Fibroblast of skin of abdomen (primary cell): ENCODE measurements around the gene LRRFIP2.
"Not testable (repeated sequence)": the region's sequence is repeated elsewhere in the genome, so short reads cannot be mapped to it uniquely, and the experiment has no call there.

ENCODE experiments used
- DNase-seq: peaks from one replicate; pipeline ENCODE4 v3.0.0-alpha.2; 2013

Gene LRRFIP2

DNA sequence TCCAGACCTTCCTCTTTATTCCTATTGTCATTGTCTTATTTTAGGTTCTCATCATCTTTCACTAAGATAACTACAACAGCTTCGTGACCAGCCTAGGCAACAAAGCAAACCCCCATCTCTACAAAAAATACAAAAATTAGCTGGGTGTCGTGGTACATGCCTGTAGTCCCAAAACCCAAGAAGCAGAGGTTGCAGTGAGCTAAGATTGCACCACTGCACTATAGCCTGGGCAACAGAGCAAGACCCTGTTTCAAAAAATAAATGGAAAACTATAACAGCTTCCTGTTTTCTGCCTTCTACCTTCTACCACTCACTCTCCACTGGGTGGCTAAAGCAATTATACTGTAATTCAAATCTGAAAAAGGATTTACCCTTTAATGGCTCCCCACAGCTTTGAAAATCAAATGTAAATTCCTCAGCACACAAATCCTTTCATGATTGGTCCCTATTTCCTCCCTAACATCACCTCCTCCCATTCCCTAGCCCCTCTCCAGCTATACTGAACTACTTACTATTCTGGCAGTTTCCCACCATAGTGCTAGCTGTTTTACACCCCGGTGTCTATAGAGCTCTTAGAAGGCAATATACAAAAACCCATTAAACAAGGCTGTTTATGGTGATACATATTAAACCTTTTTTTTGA is 33.4 kb downstream of the LRRFIP2 start:
- DNase-seq: no peak

DNA sequence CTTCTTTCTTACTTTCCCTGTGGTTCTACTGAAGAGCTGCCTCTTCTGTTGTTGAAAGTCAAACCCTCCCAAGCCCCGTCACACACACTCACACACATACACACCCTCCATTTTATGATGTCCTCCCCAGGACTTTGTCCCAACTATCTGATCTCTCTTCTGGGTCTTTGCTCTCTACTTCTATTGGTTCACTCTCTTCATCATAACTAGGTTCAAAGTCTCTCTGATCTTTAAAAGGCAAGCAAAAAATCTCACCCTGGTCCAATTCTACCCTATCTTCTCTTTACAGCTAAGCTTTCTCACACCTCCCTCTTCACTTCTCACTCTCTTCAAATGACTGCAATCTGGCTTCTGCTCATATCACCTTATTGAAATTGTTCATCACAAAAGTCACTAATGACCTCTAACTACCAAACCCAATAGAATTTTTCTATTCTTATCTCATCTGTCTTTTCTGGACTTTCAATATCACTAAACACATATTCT is 34.8 kb downstream of the LRRFIP2 start:
- no peak for DNase-seq

DNA sequence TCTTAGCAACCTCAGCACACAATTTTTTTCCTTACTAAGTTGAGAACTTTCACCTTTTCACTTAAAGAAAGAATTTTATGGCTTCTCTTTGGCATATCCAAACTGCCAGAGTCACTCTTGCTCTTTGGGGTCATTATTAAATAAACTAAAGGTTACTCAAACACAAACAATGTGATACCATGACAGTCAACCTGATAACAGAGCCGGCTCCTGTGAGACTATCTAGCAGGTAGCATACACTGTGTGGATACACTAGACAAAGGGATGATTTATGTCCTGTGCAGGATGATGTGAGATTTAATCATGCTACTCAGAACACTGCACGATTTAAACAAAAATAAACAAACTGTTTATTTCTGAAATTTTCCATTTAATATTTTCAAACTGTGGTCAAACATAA is 35.6 kb downstream of the LRRFIP2 start:
- no peak for DNase-seq

DNA sequence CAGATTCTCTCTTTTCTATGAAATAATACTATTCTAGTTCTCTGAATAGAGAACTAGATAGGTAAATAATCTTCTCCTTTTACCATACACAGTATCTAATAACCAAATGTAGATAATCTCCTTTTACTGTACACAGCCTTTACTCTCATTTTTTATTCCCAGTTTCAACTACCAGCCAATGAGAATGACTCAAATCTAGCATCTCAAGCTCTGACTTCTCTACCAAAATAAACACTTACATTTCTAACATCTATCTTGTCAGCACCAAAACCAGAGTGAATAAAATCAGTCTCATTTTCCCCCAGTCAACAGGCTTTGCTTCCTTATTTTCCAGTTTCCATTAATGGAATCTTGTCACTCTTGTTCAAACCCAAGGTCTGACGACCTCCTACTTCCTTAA is 36.9 kb downstream of the LRRFIP2 start:
- peak; percentile 23 for DNase-seq

DNA sequence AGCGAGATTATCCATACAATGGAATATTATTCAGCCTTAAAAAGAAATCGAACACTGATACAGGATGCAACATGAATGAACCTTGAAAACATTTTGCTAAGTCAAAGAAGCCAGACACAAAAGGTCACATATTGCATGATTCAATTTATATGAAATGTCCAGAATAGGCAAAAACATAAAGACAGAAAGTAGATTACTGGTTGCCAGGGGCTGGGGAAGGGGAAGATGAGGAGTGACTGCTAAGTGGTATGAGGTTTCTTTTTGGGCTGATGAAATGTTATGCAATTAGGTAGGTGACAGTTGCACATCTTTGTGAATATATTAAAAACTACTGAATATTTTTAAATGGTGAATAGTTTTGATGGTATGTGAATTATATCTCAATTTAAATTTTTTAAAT is 38.3 kb downstream of the LRRFIP2 start:
- peak; percentile 67 for DNase-seq

DNA sequence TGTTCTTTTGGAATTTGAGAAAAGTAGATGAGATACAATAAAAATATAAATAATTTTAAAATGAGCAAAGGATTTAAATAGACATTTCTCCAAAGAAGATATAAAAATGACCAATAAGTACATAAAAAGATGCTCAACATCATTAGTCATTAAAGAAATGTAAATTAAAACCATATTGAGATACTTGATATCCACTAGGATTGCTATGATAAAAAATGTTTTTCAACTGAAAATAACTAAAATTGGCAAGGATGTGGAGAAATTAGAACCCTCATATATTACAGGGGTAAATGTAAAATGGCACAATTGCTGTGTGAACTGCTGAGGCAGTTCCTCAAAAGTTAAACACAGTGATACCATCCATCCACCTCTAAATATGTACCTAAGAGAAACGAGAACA is 38.8 kb downstream of the LRRFIP2 start:
- DNase-seq: peak; percentile 23

DNA sequence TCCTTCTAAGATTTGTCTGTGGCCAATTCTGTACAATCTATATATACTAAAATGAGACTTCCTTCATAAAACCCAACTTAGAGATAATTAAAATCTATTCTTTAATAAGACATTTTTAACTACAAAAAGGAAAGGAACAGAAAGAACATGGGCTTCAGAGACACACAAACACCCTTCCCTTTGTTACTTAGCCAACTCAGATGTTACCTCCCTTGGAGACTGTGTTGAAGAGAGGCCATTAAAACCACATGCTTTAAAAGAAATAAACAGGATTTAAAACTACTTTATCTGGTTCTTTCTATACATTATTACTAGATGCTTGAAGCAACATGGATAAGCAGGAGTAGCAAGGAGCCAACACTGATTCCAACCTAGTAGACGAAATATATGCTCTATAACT is 42.0 kb downstream of the LRRFIP2 start:
- DNase-seq: no peak

DNA sequence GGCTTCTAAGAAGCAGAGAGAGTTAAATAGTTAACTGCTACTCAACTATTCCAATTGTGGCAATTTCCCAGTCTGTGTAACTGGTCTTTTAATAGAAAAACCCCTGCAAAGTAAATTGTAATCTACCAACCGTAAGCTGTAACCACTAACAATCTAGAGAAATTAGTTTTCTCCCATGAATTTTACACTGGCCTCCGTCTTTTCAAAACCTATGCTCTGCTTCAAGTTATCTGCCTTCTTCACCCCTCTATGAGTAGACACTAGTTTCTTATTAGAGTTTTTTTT is 42.6 kb downstream of the LRRFIP2 start:
- no peak for DNase-seq

DNA sequence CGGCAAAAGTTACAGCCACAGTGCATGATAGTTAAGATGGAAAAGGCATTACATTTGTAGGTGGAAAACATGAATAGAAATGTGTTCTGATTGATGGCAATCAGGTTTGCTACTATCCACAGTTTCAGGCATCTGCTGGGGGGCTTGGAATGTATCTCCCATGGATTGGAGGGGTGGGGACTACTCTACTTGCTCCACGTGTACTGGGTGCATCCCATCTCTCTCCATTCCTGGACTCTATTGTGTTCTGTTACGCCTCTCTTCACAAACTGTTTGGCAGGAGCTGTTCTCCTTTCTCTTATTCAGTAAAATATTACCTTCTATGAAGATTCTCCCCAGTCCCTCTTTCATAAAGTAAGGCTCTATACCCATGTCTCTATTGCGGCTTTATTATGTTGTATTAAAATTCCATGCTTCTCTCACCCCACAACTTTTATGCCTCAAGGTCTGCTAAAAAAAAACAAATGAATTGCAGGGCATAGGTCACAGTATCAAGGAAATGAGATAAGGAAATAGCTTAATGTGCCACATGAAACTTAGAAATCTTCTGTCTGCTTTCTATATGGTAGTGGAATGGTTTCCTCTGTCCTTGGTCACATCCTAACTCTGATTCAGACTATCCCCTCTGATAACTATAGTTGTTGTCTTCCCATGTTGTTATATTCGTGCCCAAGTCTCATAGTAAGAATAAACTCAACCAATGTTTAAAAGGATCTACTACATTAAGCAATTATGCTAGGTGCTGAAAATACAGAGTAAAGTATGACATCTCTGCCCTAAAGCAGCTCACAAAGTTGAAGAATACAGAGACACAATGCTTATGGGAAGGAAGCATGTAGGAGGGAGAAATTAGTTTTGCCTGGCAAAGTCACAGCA is 43.2 kb downstream of the LRRFIP2 start:
- no peak for DNase-seq

DNA sequence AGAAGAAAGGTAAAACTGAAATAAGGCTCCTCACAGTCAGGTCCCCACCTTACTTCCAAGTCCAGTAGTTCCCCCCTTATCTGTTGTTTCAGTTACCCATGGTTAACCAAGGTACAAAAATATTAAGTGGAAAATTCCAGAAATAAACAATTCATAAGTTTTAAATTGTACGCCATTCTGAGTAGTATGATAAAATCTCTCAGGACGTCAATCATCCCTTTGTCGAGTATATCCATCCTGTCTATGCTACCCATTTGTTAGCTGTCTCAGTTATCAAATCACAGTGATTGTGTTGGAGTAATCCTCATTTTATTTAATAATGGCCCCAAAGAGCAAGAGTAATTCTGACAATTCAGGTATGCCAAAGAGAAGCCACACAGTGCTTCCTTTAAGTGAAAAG is 43.9 kb downstream of the LRRFIP2 start:
- no peak for DNase-seq

DNA sequence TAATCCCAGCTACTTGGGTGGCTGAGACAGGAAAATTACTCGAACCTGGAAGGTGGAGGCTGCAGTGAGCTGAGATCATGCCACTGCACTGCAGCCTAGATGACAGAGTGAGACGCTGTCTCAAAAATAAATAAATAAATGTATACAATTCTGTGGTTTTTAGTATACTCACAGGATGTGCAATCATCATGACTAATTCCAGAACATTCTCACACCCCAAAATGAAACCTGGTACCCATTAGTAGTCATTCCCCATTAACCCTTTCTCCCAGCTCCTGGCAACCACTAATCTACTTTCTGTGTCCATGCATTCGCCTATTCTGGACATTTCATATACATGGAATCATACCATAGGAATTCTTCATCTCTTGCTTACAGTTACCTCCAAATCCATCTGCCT is 44.5 kb downstream of the LRRFIP2 start:
- DNase-seq: peak; percentile 91

DNA sequence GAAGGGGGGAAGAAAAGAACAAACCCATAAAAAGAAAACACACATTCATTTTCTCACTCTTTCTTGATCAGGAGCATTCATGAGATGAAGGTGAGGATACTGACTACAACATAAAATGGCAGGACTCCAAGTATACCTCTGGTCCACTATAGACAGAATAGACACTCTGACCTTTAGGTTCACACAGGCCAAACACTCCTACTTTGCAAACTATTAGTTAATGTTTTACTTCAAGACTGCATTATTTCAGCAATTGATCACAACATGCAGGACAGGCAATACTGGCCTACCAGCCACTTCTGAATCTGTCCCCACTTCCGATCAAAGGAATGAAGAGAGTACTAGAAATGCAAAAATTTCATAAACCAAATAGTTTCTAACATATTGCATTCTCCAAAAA is 47.0 kb downstream of the LRRFIP2 start:
- DNase-seq: no peak

DNA sequence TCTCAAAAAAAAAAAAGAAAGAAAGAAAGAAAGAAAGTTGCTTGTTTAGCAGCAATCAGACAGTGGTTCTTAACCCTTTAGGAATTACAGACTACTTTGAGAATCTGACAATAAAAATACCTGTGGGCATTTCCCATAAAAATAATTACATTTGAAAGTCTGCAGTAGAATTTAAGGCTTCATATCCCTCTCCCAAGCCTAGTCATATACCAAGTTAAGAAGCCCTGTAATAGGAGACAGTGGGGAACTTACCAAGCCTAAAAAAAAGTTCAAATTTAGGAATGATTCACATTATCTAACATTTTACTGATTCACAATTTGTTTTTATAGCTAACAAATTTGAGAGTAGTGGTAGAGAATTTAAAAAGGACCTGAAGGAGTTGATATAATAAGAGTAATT is 47.5 kb downstream of the LRRFIP2 start:
- DNase-seq: no peak

DNA sequence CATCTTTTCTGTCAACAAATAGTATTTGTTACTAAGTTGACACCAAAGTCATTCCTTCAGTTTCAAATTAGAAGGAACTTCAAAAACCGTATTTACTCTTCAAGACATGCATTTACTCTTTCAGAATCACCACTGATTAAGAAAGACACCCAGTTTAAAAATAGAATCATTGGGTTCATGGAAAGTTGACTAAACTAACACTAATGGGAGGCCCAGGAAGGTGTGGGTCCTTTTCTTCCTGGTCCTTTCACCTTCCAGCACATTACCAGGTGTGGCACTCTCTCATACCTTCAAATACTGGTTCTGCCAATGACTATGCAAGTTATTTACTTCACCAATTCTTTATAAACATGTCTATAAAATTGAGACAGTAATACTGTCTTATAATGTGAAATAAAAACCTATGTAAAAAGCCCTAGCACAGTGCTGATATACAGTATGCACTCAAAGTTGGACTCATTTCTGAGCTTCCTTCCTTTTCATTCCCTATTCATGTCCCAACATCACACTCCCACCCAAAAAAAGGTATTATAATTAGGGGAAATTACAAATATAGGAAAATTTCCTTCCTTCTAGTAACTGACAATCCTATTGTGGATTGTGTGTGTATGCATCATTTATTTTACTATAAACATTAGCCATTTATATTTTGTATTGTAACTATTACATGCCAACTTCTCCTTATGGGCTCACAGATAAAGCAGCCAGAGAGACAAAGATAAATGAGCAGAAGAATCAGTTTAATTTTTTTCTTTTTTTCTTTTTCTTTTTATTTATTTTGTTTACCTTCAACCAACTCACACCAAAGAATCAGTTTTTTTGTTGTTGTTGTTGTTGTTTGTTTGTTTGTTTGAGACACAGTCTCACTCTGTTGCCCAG is 48.9 kb downstream of the LRRFIP2 start:
- no peak for DNase-seq

DNA sequence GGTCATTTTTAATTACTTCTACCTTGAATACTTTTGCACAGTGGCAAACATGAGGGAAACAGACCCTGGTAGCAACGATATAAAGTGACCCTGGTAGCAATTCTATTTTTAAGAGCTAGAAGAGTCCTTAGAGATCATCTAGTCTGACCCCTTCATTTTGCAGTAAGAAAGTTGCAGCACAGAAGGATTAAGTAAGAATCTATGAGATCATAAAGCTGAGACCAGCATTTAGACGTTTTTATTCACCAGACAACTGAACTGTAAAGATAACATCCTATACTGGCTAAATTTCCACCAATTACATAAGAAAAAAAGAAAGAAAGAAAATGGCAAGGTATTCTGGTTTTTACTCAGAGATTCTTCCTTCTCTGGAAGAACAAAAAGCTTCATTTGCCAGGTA is 49.9 kb downstream of the LRRFIP2 start:
- DNase-seq: no peak

DNA sequence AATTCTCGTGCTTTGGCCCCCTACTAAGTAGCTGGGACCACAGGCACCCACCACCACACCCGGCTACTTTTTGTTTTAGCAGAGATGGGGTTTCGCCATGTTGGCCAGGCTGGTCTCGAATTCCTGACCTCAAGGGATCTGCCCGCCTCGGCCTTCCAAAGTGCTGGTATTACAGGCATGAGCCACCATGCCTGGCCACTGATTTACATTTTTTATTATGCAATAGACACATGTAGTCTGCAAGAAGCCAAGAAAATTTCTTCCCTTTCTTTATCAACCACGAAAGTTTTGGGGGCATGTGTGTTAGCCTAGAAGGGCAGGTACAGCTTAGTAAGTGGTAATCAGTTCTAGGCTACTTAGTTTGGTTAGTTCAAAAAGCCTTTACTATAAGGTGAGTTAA is 51.1 kb downstream of the LRRFIP2 start:
- no peak for DNase-seq

DNA sequence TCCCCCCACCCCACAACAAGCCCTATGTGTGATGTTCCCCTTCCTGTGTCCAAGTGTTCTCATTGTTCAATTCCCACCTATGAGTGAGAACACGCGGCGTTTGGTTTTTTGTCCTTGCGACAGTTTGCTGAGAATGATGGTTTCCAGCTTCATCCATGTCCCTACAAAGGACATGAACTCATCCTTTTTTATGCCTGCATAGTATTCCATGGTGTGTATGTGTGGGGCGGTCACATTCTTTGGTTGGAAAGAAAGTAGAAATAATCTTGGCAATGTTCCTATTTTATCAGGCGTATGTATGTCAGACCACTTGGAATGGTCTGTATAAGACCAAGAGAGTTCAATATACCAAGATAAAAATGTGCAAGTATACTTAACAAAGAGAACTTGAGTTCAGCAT is 52.3 kb downstream of the LRRFIP2 start:
- not testable (repeated sequence) for DNase-seq

DNA sequence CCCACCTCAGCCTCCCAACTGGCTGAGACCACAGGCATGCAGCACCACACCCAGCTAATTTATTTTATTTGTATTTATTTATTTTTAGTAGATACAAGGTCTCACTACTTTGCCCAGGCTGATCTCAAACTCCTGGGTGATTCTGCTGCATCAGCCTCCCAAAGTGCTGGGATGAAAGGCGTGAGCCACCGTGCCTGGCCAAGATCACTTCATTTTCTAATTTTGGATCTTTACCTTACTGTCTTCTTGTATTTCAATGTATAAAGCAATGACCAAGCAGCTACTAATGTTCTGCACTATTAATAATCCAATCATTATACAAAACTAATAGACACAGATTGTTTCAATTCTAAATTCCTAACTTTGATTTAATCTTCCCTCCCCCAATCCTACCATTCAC is 56.2 kb downstream of the LRRFIP2 start:
- no peak for DNase-seq

DNA sequence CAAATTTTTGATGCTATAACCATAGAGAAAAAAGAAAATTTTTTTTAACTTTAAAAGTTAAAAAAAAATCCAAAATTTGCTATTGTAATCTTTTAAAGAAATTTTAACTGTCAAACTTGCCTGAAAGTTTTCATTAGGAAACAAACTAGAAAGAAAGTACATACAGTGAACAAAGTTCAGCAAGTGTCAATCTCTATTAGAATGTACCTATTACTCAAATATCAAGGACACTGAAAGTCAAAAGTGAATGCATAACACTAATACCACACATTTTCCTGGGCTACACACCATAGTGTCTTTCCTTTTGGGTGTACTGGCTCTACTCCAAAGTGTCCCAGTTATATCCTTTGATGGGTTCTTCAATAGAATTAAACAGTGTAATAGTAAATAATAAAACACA is 56.8 kb downstream of the LRRFIP2 start:
- no peak for DNase-seq

DNA sequence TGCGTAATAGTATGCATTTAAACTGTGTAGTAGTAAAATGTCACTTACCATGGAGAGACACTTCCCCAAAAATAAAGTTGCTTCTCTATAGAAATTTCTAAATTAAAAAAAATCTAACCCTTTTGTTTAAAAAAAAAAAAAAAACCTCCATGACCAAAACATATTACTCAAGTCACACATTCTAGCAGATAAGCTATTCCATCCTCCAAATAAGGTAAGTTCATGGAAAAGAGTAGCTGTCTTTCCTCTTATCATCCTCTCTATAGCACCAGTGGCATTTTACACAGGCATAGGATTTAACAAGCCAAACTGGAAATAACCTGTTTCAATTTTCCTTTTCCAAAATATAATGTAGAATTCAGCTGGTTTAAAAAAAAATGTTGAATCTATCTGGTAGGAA is 57.4 kb downstream of the LRRFIP2 start:
- no peak for DNase-seq

DNA sequence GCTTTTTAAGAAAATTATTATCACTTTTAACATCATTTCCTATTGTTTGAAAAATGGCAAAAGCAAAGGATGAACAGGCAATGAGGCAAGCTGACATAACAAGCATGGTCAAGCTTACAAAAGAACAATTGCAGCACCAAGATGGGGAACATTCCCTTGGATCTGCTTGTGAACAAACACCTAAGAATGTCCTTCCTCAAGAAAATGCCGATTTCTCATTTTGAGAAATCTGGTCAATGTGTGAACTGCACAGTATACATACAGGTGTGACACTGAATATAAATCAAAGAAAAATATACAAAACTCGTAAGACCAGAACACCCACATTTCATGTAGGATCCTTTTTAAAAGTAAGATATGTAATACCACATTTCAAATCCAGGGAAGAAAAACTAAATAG is 58.9 kb downstream of the LRRFIP2 start:
- no peak for DNase-seq

DNA sequence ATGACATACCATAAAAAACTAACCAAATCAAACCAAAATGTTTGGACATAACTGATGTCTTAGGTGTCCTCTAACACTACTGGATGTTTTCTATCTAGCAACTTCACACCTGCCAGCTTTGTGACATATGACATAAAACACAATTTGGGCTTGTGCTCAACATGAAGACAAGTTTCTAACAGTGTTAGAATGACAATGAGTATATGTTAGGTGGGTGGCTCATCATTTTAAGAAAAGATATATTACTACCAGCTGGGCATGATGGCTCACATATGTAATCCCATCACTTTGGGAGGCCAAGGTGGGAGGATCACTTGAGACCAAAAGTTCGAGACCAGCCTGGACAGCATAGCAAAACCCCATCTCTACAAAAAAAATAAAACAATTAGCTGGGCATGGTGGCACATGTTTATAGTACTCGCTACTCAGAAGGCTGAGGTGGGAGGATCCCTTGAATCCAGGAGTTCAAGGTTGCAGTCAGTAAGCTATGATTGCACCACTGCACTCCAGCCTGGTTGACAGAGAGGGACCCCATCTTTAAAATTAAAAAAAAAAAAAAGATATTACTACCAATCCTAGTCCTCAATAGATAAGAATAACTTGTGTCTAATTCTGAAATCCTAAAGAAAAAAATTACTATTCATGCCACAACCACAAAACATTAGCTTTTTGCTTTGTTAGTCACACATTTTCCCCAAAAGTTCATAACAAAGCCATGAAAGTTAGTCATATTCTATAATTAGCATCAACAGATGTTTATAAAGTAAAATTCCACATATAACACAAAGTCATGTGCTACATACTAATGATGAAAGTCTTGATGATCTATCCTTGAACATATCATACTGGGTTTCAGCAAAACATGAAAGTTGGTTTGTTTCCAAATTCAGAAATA is 59.9 kb downstream of the LRRFIP2 start:
- peak; percentile 89 for DNase-seq
